ENCODE measurements around the gene CTDSP1. TPM values are rescaled to one million over a fixed set of nuclear protein-coding genes. Genes with fewer than 3 reads are reported as not detected.

CTDSP1 gene
- polyA plus RNA-seq, 1 donor from 2014 or later, result 16.2 TPM

GRCh38 chr2:218419630-218420216, 20.1 kb downstream of the CTDSP1 start:
- Mint-ChIP-seq H3K9me3 (no peaks in the 10 kb centered on the region), H3K27ac (no peak overlapping the region), H3K36me3 (no peaks in the 10 kb centered on the region), H3K4me3 (no peak overlapping the region), H3K27me3 (peaks cover 2% of the 10 kb centered on the region), H3K4me1 (peaks cover 0 to 3% (median 0%) of the 10 kb centered on the region in 3 donors)

- H3K4me1 Mint-ChIP-seq, result peaks cover 0 to 3% (median 0%) of the 10 kb centered on the region in 3 donors
- H3K4me3 Mint-ChIP-seq, result no peak overlapping the region
- no peaks in the 10 kb centered on the region for H3K36me3 Mint-ChIP-seq
- peak overlapping the region in 1 of 3 donors; percentile 57 for H3K27ac Mint-ChIP-seq
- H3K27me3 Mint-ChIP-seq, result peaks cover 2% of the 10 kb centered on the region
- no peaks in the 10 kb centered on the region for H3K9me3 Mint-ChIP-seq
Observed at GRCh38 chr2:218421027-218421426, 21.4 kb downstream of the CTDSP1 start.

- H3K27me3 Mint-ChIP-seq, result peaks cover 2% of the 10 kb centered on the region
- H3K4me1 Mint-ChIP-seq, result peaks cover 0 to 1% (median 0%) of the 10 kb centered on the region in 3 donors
- no peaks in the 10 kb centered on the region for H3K9me3 Mint-ChIP-seq
- no peaks in the 10 kb centered on the region for H3K36me3 Mint-ChIP-seq
- H3K4me3 Mint-ChIP-seq, result no peak overlapping the region
- peak overlapping the region in 1 of 3 donors; percentile 45 for H3K27ac Mint-ChIP-seq
Observed at GRCh38 chr2:218422403-218423086, 22.9 kb downstream of the CTDSP1 start.

- Mint-ChIP-seq H3K36me3 (no peaks in the 10 kb centered on the region), H3K9me3 (no peaks in the 10 kb centered on the region), H3K4me3 (no peak overlapping the region), H3K27ac (no peak overlapping the region), H3K4me1 (peaks cover 0 to 1% (median 0%) of the 10 kb centered on the region in 3 donors), H3K27me3 (peaks cover 2% of the 10 kb centered on the region)
Observed at GRCh38 chr2:218423584-218423983, 23.9 kb downstream of the CTDSP1 start.

GRCh38 chr2:218425531-218425930, 25.9 kb downstream of the CTDSP1 start:
- Mint-ChIP-seq H3K27ac (peak overlapping the region in 1 of 3 donors; percentile 86), H3K27me3 (peaks cover 4% of the 10 kb centered on the region), H3K36me3 (no peaks in the 10 kb centered on the region), H3K4me3 (no peak overlapping the region), H3K4me1 (peaks cover 0 to 3% (median 0%) of the 10 kb centered on the region in 3 donors), H3K9me3 (no peaks in the 10 kb centered on the region)

GRCh38 chr2:218427741-218428140, 28.1 kb downstream of the CTDSP1 start:
- Mint-ChIP-seq H3K27ac (no peak overlapping the region), H3K4me1 (peaks cover 0 to 2% (median 0%) of the 10 kb centered on the region in 3 donors), H3K9me3 (no peaks in the 10 kb centered on the region), H3K4me3 (no peak overlapping the region), H3K27me3 (peaks cover 2% of the 10 kb centered on the region), H3K36me3 (no peaks in the 10 kb centered on the region)

GRCh38 chr2:218428846-218429558, 29.3 kb downstream of the CTDSP1 start:
- H3K9me3 Mint-ChIP-seq, result no peaks in the 10 kb centered on the region
- peaks cover 2% of the 10 kb centered on the region for H3K27me3 Mint-ChIP-seq
- H3K27ac Mint-ChIP-seq, result no peak overlapping the region
- peaks cover 0 to 2% (median 0%) of the 10 kb centered on the region in 3 donors for H3K4me1 Mint-ChIP-seq
- H3K4me3 Mint-ChIP-seq, result no peak overlapping the region
- H3K36me3 Mint-ChIP-seq, result no peaks in the 10 kb centered on the region

GRCh38 chr2:218429911-218430692, 30.4 kb downstream of the CTDSP1 start:
- Mint-ChIP-seq H3K36me3 (no peaks in the 10 kb centered on the region), H3K27ac (no peak overlapping the region), H3K4me3 (no peak overlapping the region), H3K27me3 (peaks cover 2% of the 10 kb centered on the region), H3K9me3 (no peaks in the 10 kb centered on the region), H3K4me1 (peaks cover 0 to 2% (median 0%) of the 10 kb centered on the region in 3 donors)

GRCh38 chr2:218430721-218431120, 31.1 kb downstream of the CTDSP1 start:
- Mint-ChIP-seq H3K9me3 (no peaks in the 10 kb centered on the region), H3K4me3 (no peak overlapping the region), H3K4me1 (peaks cover 0 to 2% (median 0%) of the 10 kb centered on the region in 3 donors), H3K27me3 (peaks cover 2% of the 10 kb centered on the region), H3K27ac (no peak overlapping the region), H3K36me3 (no peaks in the 10 kb centered on the region)

GRCh38 chr2:218431878-218432277, 32.2 kb downstream of the CTDSP1 start:
- Mint-ChIP-seq H3K27me3 (peaks cover 2% of the 10 kb centered on the region), H3K9me3 (no peaks in the 10 kb centered on the region), H3K4me1 (peaks cover 0 to 2% (median 0%) of the 10 kb centered on the region in 3 donors), H3K36me3 (no peaks in the 10 kb centered on the region), H3K27ac (no peak overlapping the region), H3K4me3 (no peak overlapping the region)

- Mint-ChIP-seq H3K4me3 (no peak overlapping the region), H3K9me3 (no peaks in the 10 kb centered on the region), H3K27ac (no peak overlapping the region), H3K4me1 (peaks cover 0 to 2% (median 0%) of the 10 kb centered on the region in 3 donors), H3K36me3 (no peaks in the 10 kb centered on the region), H3K27me3 (peaks cover 2% of the 10 kb centered on the region)
Observed at GRCh38 chr2:218432676-218433365, 33.2 kb downstream of the CTDSP1 start.

- H3K36me3 Mint-ChIP-seq, result no peaks in the 10 kb centered on the region
- peaks cover 5 to 7% (median 5%) of the 10 kb centered on the region in 3 donors for H3K4me1 Mint-ChIP-seq
- H3K9me3 Mint-ChIP-seq, result no peaks in the 10 kb centered on the region
- peak overlapping the region in 1 of 4 donors; percentile 5 for H3K4me3 Mint-ChIP-seq
- H3K27me3 Mint-ChIP-seq, result no peaks in the 10 kb centered on the region
- H3K27ac Mint-ChIP-seq, result no peak overlapping the region
Observed at GRCh38 chr2:218434456-218434855, 34.8 kb downstream of the CTDSP1 start.

- Mint-ChIP-seq H3K4me3 (no peak overlapping the region), H3K9me3 (no peaks in the 10 kb centered on the region), H3K27ac (no peak overlapping the region), H3K4me1 (peaks cover 5 to 7% (median 5%) of the 10 kb centered on the region in 3 donors), H3K27me3 (no peaks in the 10 kb centered on the region), H3K36me3 (no peaks in the 10 kb centered on the region)
Observed at GRCh38 chr2:218435003-218435982, 35.6 kb downstream of the CTDSP1 start.
